A549 (cell line): ENCODE data around the gene GIMAP7.

Source experiments
- BHLHE40 ChIP-seq: IDR thresholded peaks from 2 replicates; pipeline ENCODE4 v1.6.1; 2012; ENCODE audit warnings: low read depth, low read length, inconsistent platforms
- E2F6 ChIP-seq: IDR thresholded peaks from 2 replicates; pipeline ENCODE4 v1.6.1; 2012; ENCODE audit warnings: low read depth, borderline replicate concordance
- FOSL2 ChIP-seq, 2 experiments: fragments of 450-650 bp in 1 of 2; fragments of >200 bp in 1 of 2; sonication (Bioruptor Twin) in 1 of 2; formaldehyde crosslinking; IDR thresholded peaks; 2 replicates each; pipeline versions ENCODE4 v1.5.0 to v1.6.1; 2016 to 2020; ENCODE audit warnings: mild to moderate bottlenecking in 1 of 2, moderate library complexity in 1 of 2
- MYC ChIP-seq: IDR thresholded peaks from 2 replicates; pipeline ENCODE4 v1.6.1; 2012; ENCODE audit warnings: mild to moderate bottlenecking, inconsistent platforms, low read length, improper control_type of control experiment, borderline replicate concordance
- NFE2L2 ChIP-seq: fragments of 150-350 bp; conservative IDR thresholded peaks from 2 replicates; pipeline ENCODE4 v1.6.1; 2014; ENCODE audit warnings: low read length
- RNF2 ChIP-seq: fragments of 200-600 bp; sonication (generic); IDR thresholded peaks from 2 replicates; pipeline ENCODE4 v1.6.1; 2016; ENCODE audit warnings: low read depth, mild to moderate bottlenecking, antibody characterized with exemption, moderate library complexity, borderline replicate concordance
- TFCP2L1 ChIP-seq: fragments of 250-450 bp; sonication (Bioruptor Pico); IDR thresholded peaks from 2 replicates; pipeline ENCODE4 v1.5.0; 2021; ENCODE audit warnings: mild to moderate bottlenecking
- TF ChIP-seq, protein P1 (sequence below): fragments of >200 bp; sonication (Bioruptor Twin); formaldehyde crosslinking; IDR thresholded peaks from 3 replicates; pipeline ENCODE4 v1.5.1; 2016

- no peak for TF ChIP-seq FOSL2 (IDR thresholded peaks at IDR 0.05)
- no peak for TF ChIP-seq FOSL2 (CRISPR knock-in tag; IDR thresholded peaks at IDR 0.05)
- TF ChIP-seq BHLHE40: no peak
- no peak for TF ChIP-seq TFCP2L1 (CRISPR knock-in tag)
- no peak for TF ChIP-seq RNF2
- no peak for TF ChIP-seq E2F6
- no peak for TF ChIP-seq NFE2L2
- TF ChIP-seq MYC: no peak
- TF ChIP-seq, protein P1, sequence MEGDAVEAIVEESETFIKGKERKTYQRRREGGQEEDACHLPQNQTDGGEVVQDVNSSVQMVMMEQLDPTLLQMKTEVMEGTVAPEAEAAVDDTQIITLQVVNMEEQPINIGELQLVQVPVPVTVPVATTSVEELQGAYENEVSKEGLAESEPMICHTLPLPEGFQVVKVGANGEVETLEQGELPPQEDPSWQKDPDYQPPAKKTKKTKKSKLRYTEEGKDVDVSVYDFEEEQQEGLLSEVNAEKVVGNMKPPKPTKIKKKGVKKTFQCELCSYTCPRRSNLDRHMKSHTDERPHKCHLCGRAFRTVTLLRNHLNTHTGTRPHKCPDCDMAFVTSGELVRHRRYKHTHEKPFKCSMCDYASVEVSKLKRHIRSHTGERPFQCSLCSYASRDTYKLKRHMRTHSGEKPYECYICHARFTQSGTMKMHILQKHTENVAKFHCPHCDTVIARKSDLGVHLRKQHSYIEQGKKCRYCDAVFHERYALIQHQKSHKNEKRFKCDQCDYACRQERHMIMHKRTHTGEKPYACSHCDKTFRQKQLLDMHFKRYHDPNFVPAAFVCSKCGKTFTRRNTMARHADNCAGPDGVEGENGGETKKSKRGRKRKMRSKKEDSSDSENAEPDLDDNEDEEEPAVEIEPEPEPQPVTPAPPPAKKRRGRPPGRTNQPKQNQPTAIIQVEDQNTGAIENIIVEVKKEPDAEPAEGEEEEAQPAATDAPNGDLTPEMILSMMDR: no peak
Observed at GRCh38 chr7:150503155-150503554, 11.5 kb upstream of the GIMAP7 start.
